Upper lobe of left lung (tissue), 6 donors: ENCODE results near the gene RTP3. TPM values are rescaled to one million over a fixed set of nuclear protein-coding genes. Genes with fewer than 3 reads are reported as not detected.
A peak's percentile ranks its signal among the peaks of the same experiment; 100 is the strongest.

ENCODE experiments used
- ATAC-seq, 2 donors: fragments of 200-7000 bp; cut with Tn5 transposase; one replicate each; pipeline ENCODE4 v1.9.1; 2022; ENCODE audit warnings: mild to moderate bottlenecking in 2 of 2, moderate library complexity in 2 of 2; ENCODE audit not compliant: low FRiP score in 2 of 2
- DNase-seq, 2 donors: peaks; one replicate each; pipeline ENCODE4 v3.0.0-alpha.2; 2019 to 2020
- H3K27ac ChIP-seq, 4 donors: fragments of 200-600 bp; sonication (generic); one replicate each; pipeline ENCODE4 v1.5.1; 2016 to 2019
- H3K27me3 ChIP-seq, 4 donors: fragments of 200-600 bp; sonication (generic); one replicate each; pipeline ENCODE4 v1.5.1; 2017 to 2019
- H3K36me3 ChIP-seq, 4 donors: fragments of 200-600 bp; sonication (generic); one replicate each; pipeline ENCODE4 v1.5.1; 2016 to 2019
- H3K4me1 ChIP-seq, 4 donors: fragments of 200-600 bp; sonication (generic); one replicate each; pipeline ENCODE4 v1.5.1; 2018 to 2019
- H3K4me3 ChIP-seq, 4 donors: fragments of 200-600 bp; sonication (generic); one replicate each; pipeline ENCODE4 v1.5.1; 2017 to 2019; ENCODE audit warnings: mild to moderate bottlenecking in 2 of 4, moderate library complexity in 1 of 4
- H3K9me3 ChIP-seq, 4 donors: fragments of 200-600 bp; sonication (generic); one replicate each; pipeline ENCODE4 v1.5.1; 2018 to 2019
- EP300 ChIP-seq, 4 donors: sonication (generic); formaldehyde crosslinking; IDR thresholded peaks; one replicate each; pipeline ENCODE4 v1.5.1; 2017; ENCODE audit warnings: antibody characterized with exemption in 4 of 4, control low read depth in 2 of 4
- POLR2A ChIP-seq, 4 donors: fragments of 450-650 bp; IDR thresholded peaks; one replicate each; pipeline ENCODE4 v1.5.1; 2016 to 2017; ENCODE audit warnings: antibody characterized with exemption in 4 of 4, mild to moderate bottlenecking in 2 of 4
- POLR2AphosphoS5 ChIP-seq, 2 donors: sonication (generic); formaldehyde crosslinking; IDR thresholded peaks; one replicate each; pipeline ENCODE4 v1.5.1; 2017; ENCODE audit warnings: antibody characterized with exemption in 2 of 2
- WGBS, 2 donors: methylation state at CpG; one replicate each; pipeline ENCODE4 v1.1.5; 2017 to 2018; 5-methylcytosine and 5-hydroxymethylcytosine counted together
- total RNA-seq, 6 donors: library from RNA; depleted of rRNA in 4 of 6; stranded (reverse); fragments of >200 nt in 4 of 6; gene quantifications; one replicate each; pipeline versions ENCODE4 v1.1.0 to v1.2.1, GENCODE V29; 2016 to 2021
- TF ChIP-seq, protein P1 (sequence below), 6 experiments: fragments of 450-650 bp in 4 of 6; fragments of 200-600 bp in 2 of 6; sonication (generic) in 2 of 6; IDR thresholded peaks; one replicate each; pipeline ENCODE4 v1.5.1; 2016 to 2019; ENCODE audit warnings: antibody characterized with exemption in 6 of 6
- donor health status: DM: no; HTN: no; CAD: no; lungs with moderate emphysema.
- donor health status: DM: no; HTN: yes; CAD: no; lungs with severe emphysema.

Gene RTP3
- total RNA-seq, 6 donors from 2014 or later, result not detected

- H3K4me1 ChIP-seq, result peaks cover under 1 to 25% (median 12%) of the 10 kb centered on the region in 4 donors
- peak overlapping the region in 1 of 4 donors; percentile 47 for H3K27ac ChIP-seq
- 84 to 93% methylated on average over 6 of the region's 6 CpGs for WGBS, 2 donors
- TF ChIP-seq, protein P1, sequence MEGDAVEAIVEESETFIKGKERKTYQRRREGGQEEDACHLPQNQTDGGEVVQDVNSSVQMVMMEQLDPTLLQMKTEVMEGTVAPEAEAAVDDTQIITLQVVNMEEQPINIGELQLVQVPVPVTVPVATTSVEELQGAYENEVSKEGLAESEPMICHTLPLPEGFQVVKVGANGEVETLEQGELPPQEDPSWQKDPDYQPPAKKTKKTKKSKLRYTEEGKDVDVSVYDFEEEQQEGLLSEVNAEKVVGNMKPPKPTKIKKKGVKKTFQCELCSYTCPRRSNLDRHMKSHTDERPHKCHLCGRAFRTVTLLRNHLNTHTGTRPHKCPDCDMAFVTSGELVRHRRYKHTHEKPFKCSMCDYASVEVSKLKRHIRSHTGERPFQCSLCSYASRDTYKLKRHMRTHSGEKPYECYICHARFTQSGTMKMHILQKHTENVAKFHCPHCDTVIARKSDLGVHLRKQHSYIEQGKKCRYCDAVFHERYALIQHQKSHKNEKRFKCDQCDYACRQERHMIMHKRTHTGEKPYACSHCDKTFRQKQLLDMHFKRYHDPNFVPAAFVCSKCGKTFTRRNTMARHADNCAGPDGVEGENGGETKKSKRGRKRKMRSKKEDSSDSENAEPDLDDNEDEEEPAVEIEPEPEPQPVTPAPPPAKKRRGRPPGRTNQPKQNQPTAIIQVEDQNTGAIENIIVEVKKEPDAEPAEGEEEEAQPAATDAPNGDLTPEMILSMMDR (IDR thresholded peaks at IDR 0.05), result no peak
- TF ChIP-seq EP300 (IDR thresholded peaks at IDR 0.05) (no peak), POLR2AphosphoS5 (IDR thresholded peaks at IDR 0.05) (no peak), POLR2A (IDR thresholded peaks at IDR 0.05) (no peak)
- H3K9me3 ChIP-seq, result no peaks in the 10 kb centered on the region
- H3K4me3 ChIP-seq, result no peak overlapping the region
- H3K27me3 ChIP-seq, result no peaks in the 10 kb centered on the region
- no peak for ATAC-seq
- DNase-seq, result no peak
- H3K36me3 ChIP-seq, result no peaks in the 10 kb centered on the region
Measured at GRCh38 chr3:46468753-46469600, 28.8 kb upstream of the RTP3 start.

DNA sequence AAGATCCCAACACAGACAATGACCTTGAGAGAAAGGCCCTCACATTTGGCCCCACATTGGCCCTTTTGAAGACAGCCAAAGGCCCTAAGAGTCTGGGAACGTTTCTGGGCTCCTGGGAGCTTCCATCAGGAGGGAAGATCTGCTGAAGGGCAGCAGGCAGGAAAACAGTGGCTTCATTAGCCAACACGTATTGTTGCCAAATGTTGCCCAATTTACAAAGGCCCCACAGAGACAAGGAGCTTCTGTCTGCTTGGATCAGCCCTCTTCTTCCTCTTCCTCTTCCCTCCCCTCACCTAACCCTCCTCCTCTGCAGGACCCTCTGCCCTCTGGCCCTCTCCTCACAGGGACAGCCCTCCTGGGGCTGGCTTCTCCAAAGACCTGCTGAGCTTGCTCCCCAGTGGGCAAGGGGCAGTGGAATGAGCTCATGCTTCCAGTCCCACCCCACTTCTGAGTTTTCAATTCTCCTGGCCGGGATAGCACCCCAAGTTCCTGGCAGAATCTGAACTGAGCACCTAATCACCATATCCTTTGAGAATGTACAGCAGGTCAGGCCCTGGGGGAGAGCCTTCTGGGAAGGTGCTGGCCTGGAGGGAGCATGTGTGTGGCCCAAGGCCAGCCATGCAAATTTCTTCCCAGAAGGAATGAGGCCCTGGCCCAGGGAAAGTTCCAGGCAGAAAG, 28.0 kb upstream of the RTP3 start:
- no peak for TF ChIP-seq POLR2A (IDR thresholded peaks at IDR 0.05)
- no peak for TF ChIP-seq EP300 (IDR thresholded peaks at IDR 0.05)
- TF ChIP-seq, protein P1 (IDR thresholded peaks at IDR 0.05), result no peak
- no peak for TF ChIP-seq POLR2AphosphoS5 (IDR thresholded peaks at IDR 0.05)
- Histone ChIP-seq H3K9me3 (peaks cover 0 to 5% (median 0%) of the 10 kb centered on the region in 4 donors), H3K27ac (peak overlapping the region in 1 of 4 donors; percentile 47), H3K4me1 (peaks cover 0 to 17% (median 5%) of the 10 kb centered on the region in 4 donors), H3K4me3 (no peak overlapping the region), H3K27me3 (no peaks in the 10 kb centered on the region), H3K36me3 (no peaks in the 10 kb centered on the region)
- 41 to 60% methylated on average over 3 of the region's 3 CpGs for WGBS, 2 donors
- DNase-seq (no peak), ATAC-seq (peak in 1 of 2 donors; percentile 32)

DNA sequence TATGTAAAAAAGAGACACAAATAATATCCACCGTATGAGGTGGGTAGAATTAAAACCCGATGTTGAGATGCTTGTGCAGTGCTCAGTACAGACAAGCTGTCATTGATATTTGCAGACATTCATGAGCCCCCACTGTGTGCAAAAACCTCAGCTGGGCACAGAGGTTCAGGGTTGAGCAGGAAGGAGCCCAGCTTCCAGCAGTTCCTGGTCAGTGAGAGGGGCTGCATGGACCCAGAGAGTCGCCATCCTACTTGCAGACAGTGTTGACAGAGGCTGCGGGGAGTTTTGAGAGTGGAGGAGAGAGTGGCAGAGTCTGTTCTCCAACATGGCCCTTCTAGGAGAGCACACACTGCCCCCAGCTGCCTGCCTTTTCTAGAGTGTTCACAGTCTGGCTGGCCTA, 26.9 kb upstream of the RTP3 start:
- DNase-seq (no peak), ATAC-seq (no peak)
- 79 to 97% methylated on average over 4 of the region's 4 CpGs for WGBS, 2 donors
- H3K9me3 ChIP-seq, result peaks cover 0 to 7% (median 0%) of the 10 kb centered on the region in 4 donors
- H3K4me1 ChIP-seq, result peaks cover 0 to 12% (median 3%) of the 10 kb centered on the region in 4 donors
- H3K36me3 ChIP-seq, result no peaks in the 10 kb centered on the region
- no peaks in the 10 kb centered on the region for H3K27me3 ChIP-seq
- H3K4me3 ChIP-seq, result no peak overlapping the region
- TF ChIP-seq, protein P1 (IDR thresholded peaks at IDR 0.05), result no peak
- TF ChIP-seq POLR2A (IDR thresholded peaks at IDR 0.05), result no peak
- no peak for TF ChIP-seq POLR2AphosphoS5 (IDR thresholded peaks at IDR 0.05)
- TF ChIP-seq EP300 (IDR thresholded peaks at IDR 0.05), result no peak
- H3K27ac ChIP-seq, result no peak overlapping the region

- Histone ChIP-seq H3K9me3 (peaks cover 0 to 7% (median 0%) of the 10 kb centered on the region in 4 donors), H3K4me1 (peaks cover 0 to 12% (median 3%) of the 10 kb centered on the region in 4 donors), H3K27ac (no peak overlapping the region), H3K4me3 (no peak overlapping the region), H3K27me3 (no peaks in the 10 kb centered on the region), H3K36me3 (no peaks in the 10 kb centered on the region)
- ATAC-seq (no peak), DNase-seq (no peak)
- no peak for TF ChIP-seq EP300 (IDR thresholded peaks at IDR 0.05)
- TF ChIP-seq POLR2A (IDR thresholded peaks at IDR 0.05), result no peak
- TF ChIP-seq, protein P1 (IDR thresholded peaks at IDR 0.05), result no peak
- no peak for TF ChIP-seq POLR2AphosphoS5 (IDR thresholded peaks at IDR 0.05)
- 94% methylated on average over 5 of the region's 5 CpGs for WGBS, 2 donors
Measured at GRCh38 chr3:46471371-46471914, 26.3 kb upstream of the RTP3 start.
